Stimulated activated CD4-positive, alpha-beta T cell treated with anti-CD3 and anti-CD28 coated beads, Interleukin-1b, Interleukin-23, amount 100 ng/mL, for 1 hour (primary cell): Measurements from ENCODE around the gene NTSR1.

Experiments
- DNase-seq, 2 donors: peaks; one replicate each; pipeline ENCODE4 v3.0.0-alpha.2; 2020; ENCODE audit warnings: low read depth in 2 of 2

Gene NTSR1

GRCh38 chr20:62739581-62740285 lies 31.1 kb downstream of the NTSR1 start:
- no peak for DNase-seq

- DNase-seq: peak; percentile 43 to 64
Measured at GRCh38 chr20:62740286-62741141, 31.9 kb downstream of the NTSR1 start.

- no peak for DNase-seq
Measured at GRCh38 chr20:62741191-62741691, 32.6 kb downstream of the NTSR1 start.

- DNase-seq: no peak
Measured at GRCh38 chr20:62741701-62742491, 33.3 kb downstream of the NTSR1 start.

GRCh38 chr20:62742550-62742949 lies 33.9 kb downstream of the NTSR1 start:
- DNase-seq: no peak

GRCh38 chr20:62742979-62743776 lies 34.5 kb downstream of the NTSR1 start:
- DNase-seq: no peak

GRCh38 chr20:62743777-62744317 lies 35.2 kb downstream of the NTSR1 start:
- no peak for DNase-seq

GRCh38 chr20:62744741-62745191 lies 36.1 kb downstream of the NTSR1 start:
- DNase-seq: no peak

GRCh38 chr20:62745279-62745951 lies 36.8 kb downstream of the NTSR1 start:
- DNase-seq: no peak

- no peak for DNase-seq
Measured at GRCh38 chr20:62745952-62746288, 37.3 kb downstream of the NTSR1 start.

- DNase-seq: no peak
Measured at GRCh38 chr20:62748311-62748710, 39.7 kb downstream of the NTSR1 start.

GRCh38 chr20:62749851-62750445 lies 41.3 kb downstream of the NTSR1 start:
- no peak for DNase-seq

GRCh38 chr20:62751551-62752150 lies 43.0 kb downstream of the NTSR1 start:
- no peak for DNase-seq

- DNase-seq: no peak
Measured at GRCh38 chr20:62752181-62752670, 43.6 kb downstream of the NTSR1 start.

GRCh38 chr20:62752671-62753501 lies 44.2 kb downstream of the NTSR1 start:
- DNase-seq: no peak

GRCh38 chr20:62753626-62754025 lies 45.0 kb downstream of the NTSR1 start:
- DNase-seq: no peak

- no peak for DNase-seq
Measured at GRCh38 chr20:62754122-62754990, 45.7 kb downstream of the NTSR1 start.

GRCh38 chr20:62754991-62755356 lies 46.3 kb downstream of the NTSR1 start:
- DNase-seq: no peak
